ENCODE measurements around the gene CSRP3.

GRCh38 chr11:19145319-19145718 lies 56.5 kb downstream of the CSRP3 start:
- TF ChIP-seq CTCF (IDR thresholded peaks at IDR 0.05) (no peak), POLR2AphosphoS5 (IDR thresholded peaks at IDR 0.05) (no peak), POLR2A (IDR thresholded peaks at IDR 0.05) (no peak)

Data from prostate gland (tissue), 2 donors.